Vagina (tissue), 2 donors: ENCODE measurements around the gene CHMP5. TPM values are rescaled to one million over a fixed set of nuclear protein-coding genes. Genes with fewer than 3 reads are reported as not detected.

Source experiments
- DNase-seq, 2 donors: peaks; one replicate each; pipeline ENCODE4 v3.0.0-alpha.2; 2017; ENCODE audit errors: extremely low spot score in 2 of 2
- H3K27ac ChIP-seq: fragments of 200-600 bp; sonication (generic); one replicate; pipeline ENCODE4 v1.5.1; 2019
- H3K27me3 ChIP-seq: fragments of 200-600 bp; sonication (generic); one replicate; pipeline ENCODE4 v1.5.1; 2019
- H3K36me3 ChIP-seq, 2 donors: fragments of 200-600 bp; sonication (generic); one replicate each; pipeline ENCODE4 v1.5.1; 2017 to 2019
- H3K4me1 ChIP-seq: fragments of 200-600 bp; sonication (generic); one replicate; pipeline ENCODE4 v1.5.1; 2019
- H3K4me3 ChIP-seq, 2 donors: fragments of 200-600 bp; sonication (generic); 1 replicate in 1 of 2; 2 replicates in 1 of 2; pipeline ENCODE4 v1.5.1; 2016 to 2019
- H3K9me3 ChIP-seq: fragments of 200-600 bp; sonication (generic); one replicate; pipeline ENCODE4 v1.5.1; 2019
- CTCF ChIP-seq, 3 experiments: fragments of 450-650 bp in 2 of 3; fragments of 200-600 bp in 1 of 3; sonication (generic) in 1 of 3; IDR thresholded peaks; one replicate each; pipeline ENCODE4 v1.5.1; 2017 to 2019; ENCODE audit warnings: antibody characterized with exemption in 3 of 3, mild to moderate bottlenecking in 2 of 3, moderate library complexity in 2 of 3
- POLR2A ChIP-seq, 2 donors: fragments of 450-650 bp; IDR thresholded peaks; one replicate each; pipeline ENCODE4 v1.6.1; 2017; ENCODE audit warnings: antibody characterized with exemption in 2 of 2, mild to moderate bottlenecking in 2 of 2, moderate library complexity in 2 of 2
- POLR2AphosphoS5 ChIP-seq, 2 donors: sonication (generic); formaldehyde crosslinking; IDR thresholded peaks; one replicate each; pipeline ENCODE4 v1.9.0; 2017; ENCODE audit warnings: antibody characterized with exemption in 2 of 2, mild to moderate bottlenecking in 2 of 2, low read depth in 1 of 2; ENCODE audit not compliant: insufficient read depth in 1 of 2
- intact Hi-C: fragments of 100-400 bp; cut with DNase I; formaldehyde crosslinking; loops from one replicate; pipeline ENCODE4 v1.15.1; 2023
- total RNA-seq: library from RNA; depleted of rRNA; stranded (reverse); fragments of >200 nt; gene quantifications from one replicate; pipeline ENCODE4 v1.2.3, GENCODE V29; 2016

CHMP5 gene
- total RNA-seq, 1 donor from 2014 or later = 41.5 TPM

- intact Hi-C loops = no loop called here
- TF ChIP-seq POLR2AphosphoS5 (IDR thresholded peaks at IDR 0.05; ENCODE audit: insufficient read depth in 1 of 2, low read depth in 1 of 2) = no peak
- no peak for TF ChIP-seq CTCF (IDR thresholded peaks at IDR 0.05)
- TF ChIP-seq POLR2A (IDR thresholded peaks at IDR 0.05) = no peak
- Histone ChIP-seq H3K36me3 (peaks cover 0 to 91% of the 10 kb centered on the region in 2 donors), H3K4me3 (no peak overlapping the region), H3K4me1 (peaks cover 3% of the 10 kb centered on the region), H3K27me3 (no peaks in the 10 kb centered on the region), H3K27ac (no peak overlapping the region), H3K9me3 (no peaks in the 10 kb centered on the region)
- no peak for DNase-seq
Observed at GRCh38 chr9:33304362-33304761, 39.5 kb downstream of the CHMP5 start.

GRCh38 chr9:33306037-33306436, 41.2 kb downstream of the CHMP5 start:
- peaks cover 0 to 96% of the 10 kb centered on the region in 2 donors for H3K36me3 ChIP-seq
- intact Hi-C loops = no loop called here
- DNase-seq = no peak
- H3K27ac ChIP-seq = no peak overlapping the region
- H3K4me3 ChIP-seq = no peak overlapping the region
- TF ChIP-seq POLR2AphosphoS5 (IDR thresholded peaks at IDR 0.05; ENCODE audit: insufficient read depth in 1 of 2, low read depth in 1 of 2) (no peak), CTCF (IDR thresholded peaks at IDR 0.05) (no peak), POLR2A (IDR thresholded peaks at IDR 0.05) (no peak)
- no peaks in the 10 kb centered on the region for H3K27me3 ChIP-seq
- no peaks in the 10 kb centered on the region for H3K9me3 ChIP-seq
- H3K4me1 ChIP-seq = no peaks in the 10 kb centered on the region

GRCh38 chr9:33307067-33307466, 42.2 kb downstream of the CHMP5 start:
- Histone ChIP-seq H3K4me3 (no peak overlapping the region), H3K4me1 (no peaks in the 10 kb centered on the region), H3K9me3 (no peaks in the 10 kb centered on the region), H3K27ac (no peak overlapping the region), H3K27me3 (no peaks in the 10 kb centered on the region), H3K36me3 (peaks cover 0 to 98% of the 10 kb centered on the region in 2 donors)
- DNase-seq = no peak
- TF ChIP-seq POLR2AphosphoS5 (IDR thresholded peaks at IDR 0.05; ENCODE audit: insufficient read depth in 1 of 2, low read depth in 1 of 2) = no peak
- no peak for TF ChIP-seq POLR2A (IDR thresholded peaks at IDR 0.05)
- TF ChIP-seq CTCF (IDR thresholded peaks at IDR 0.05) = no peak
- intact Hi-C loops = no loop called here

- H3K4me1 ChIP-seq = no peaks in the 10 kb centered on the region
- no peak for TF ChIP-seq POLR2AphosphoS5 (IDR thresholded peaks at IDR 0.05; ENCODE audit: insufficient read depth in 1 of 2, low read depth in 1 of 2)
- TF ChIP-seq CTCF (IDR thresholded peaks at IDR 0.05) = no peak
- TF ChIP-seq POLR2A (IDR thresholded peaks at IDR 0.05) = no peak
- peaks cover 4 to 98% of the 10 kb centered on the region in 2 donors for H3K36me3 ChIP-seq
- no peaks in the 10 kb centered on the region for H3K27me3 ChIP-seq
- no peak for DNase-seq
- intact Hi-C loops = loop anchor here (2.0 kb wide), 1 partner anchor 65 kb away; no protein-coding TSS in a partner anchor
- no peaks in the 10 kb centered on the region for H3K9me3 ChIP-seq
- no peak overlapping the region for H3K27ac ChIP-seq
- no peak overlapping the region for H3K4me3 ChIP-seq
Observed at GRCh38 chr9:33309903-33310302, 45.1 kb downstream of the CHMP5 start.

GRCh38 chr9:33310748-33311147, 45.9 kb downstream of the CHMP5 start:
- H3K36me3 ChIP-seq = peaks cover 4 to 97% of the 10 kb centered on the region in 2 donors

More at GRCh38 chr9:33310748-33311147, 45.9 kb downstream of the CHMP5 start:
- Histone ChIP-seq H3K4me3 (no peak overlapping the region), H3K9me3 (no peaks in the 10 kb centered on the region), H3K4me1 (no peaks in the 10 kb centered on the region), H3K27me3 (no peaks in the 10 kb centered on the region), H3K27ac (no peak overlapping the region)
- TF ChIP-seq CTCF (IDR thresholded peaks at IDR 0.05) (no peak), POLR2AphosphoS5 (IDR thresholded peaks at IDR 0.05; ENCODE audit: insufficient read depth in 1 of 2, low read depth in 1 of 2) (no peak), POLR2A (IDR thresholded peaks at IDR 0.05) (no peak)
- DNase-seq = no peak
- intact Hi-C loops = no loop called here
